ENCODE data around the gene TENM4. TPM values are rescaled to one million over a fixed set of nuclear protein-coding genes. Genes with fewer than 3 reads are reported as not detected.

Gene TENM4
- total RNA-seq, 4 donors from 2014 or later = 2.3 to 18.9 (median 4.5) TPM

DNA sequence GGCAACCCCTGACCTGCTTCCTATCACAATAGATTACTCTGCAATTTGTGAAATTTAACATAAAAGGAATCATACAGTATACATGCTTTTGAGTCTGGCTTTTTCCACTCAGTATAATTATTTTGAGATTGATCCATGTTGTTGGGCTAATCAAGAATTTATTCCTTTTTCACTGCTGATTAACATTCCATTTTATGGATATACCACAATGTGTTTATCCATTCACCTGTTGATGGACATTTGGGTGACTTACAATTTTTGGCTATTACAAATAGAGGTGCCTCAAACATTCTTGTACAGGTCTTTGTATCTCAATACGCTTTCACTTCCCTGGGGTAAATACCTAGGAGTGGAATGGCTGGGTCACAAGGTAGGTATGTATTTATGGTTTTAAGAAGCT, 24.9 kb downstream of the TENM4 start:
- DNase-seq (ENCODE audit: low spot score) (no peak), ATAC-seq (ENCODE audit: low FRiP score) (no peak)
- TF ChIP-seq, protein P1, sequence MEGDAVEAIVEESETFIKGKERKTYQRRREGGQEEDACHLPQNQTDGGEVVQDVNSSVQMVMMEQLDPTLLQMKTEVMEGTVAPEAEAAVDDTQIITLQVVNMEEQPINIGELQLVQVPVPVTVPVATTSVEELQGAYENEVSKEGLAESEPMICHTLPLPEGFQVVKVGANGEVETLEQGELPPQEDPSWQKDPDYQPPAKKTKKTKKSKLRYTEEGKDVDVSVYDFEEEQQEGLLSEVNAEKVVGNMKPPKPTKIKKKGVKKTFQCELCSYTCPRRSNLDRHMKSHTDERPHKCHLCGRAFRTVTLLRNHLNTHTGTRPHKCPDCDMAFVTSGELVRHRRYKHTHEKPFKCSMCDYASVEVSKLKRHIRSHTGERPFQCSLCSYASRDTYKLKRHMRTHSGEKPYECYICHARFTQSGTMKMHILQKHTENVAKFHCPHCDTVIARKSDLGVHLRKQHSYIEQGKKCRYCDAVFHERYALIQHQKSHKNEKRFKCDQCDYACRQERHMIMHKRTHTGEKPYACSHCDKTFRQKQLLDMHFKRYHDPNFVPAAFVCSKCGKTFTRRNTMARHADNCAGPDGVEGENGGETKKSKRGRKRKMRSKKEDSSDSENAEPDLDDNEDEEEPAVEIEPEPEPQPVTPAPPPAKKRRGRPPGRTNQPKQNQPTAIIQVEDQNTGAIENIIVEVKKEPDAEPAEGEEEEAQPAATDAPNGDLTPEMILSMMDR (IDR thresholded peaks at IDR 0.05) = no peak

DNA sequence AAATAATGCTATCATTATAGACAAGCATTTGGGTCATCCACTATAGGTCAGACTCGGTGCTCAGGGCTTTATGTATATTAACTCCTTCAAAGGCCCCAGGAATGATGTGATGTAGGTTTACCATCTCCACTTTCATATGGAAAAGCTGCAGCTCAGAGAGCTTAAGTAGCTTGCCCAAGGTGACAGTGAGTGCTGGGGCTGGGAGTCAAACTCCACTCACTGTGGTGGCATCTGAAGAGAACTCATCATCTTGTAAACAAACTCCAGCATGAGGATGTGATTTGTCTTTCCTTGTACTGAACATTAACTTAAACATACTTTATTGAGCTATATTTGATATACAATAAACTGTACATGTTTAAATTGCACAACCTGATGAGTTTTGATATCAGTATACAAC, 25.4 kb downstream of the TENM4 start:
- DNase-seq (ENCODE audit: low spot score) (no peak), ATAC-seq (ENCODE audit: low FRiP score) (no peak)
- TF ChIP-seq, protein P1 (IDR thresholded peaks at IDR 0.05) = no peak

DNA sequence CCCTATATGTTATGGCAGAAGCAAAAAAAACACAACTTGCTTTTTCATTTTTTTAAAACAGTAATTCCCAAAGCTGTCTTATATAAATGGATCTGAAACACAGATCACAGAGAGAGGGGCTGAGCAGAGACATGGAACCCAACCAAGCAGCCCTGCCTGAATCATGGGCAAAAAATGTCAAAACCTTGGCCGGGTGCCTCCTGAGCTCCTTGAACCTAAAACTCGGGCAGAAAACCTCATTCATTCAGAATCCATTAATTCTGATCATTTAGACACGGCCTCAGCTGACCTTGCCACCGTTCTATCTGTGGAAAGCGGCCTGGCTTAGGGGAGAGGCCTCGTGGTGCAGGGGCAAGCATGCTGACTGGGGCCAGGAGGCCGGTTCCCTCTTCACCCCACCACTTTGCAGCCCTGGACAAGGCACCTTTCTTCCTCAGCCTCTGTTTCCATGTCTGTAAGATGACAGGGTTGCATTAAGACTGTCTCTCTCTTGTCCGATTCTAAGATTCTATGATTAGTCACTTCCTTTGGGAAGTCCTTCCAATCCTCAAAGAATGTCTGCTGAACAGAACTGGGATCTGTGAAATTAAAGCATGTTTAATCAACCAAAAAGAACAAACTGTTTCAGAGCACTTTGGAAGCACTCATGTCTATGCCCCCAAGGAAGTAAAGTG, 26.0 kb downstream of the TENM4 start:
- ATAC-seq (ENCODE audit: low FRiP score) (peak; percentile 58), DNase-seq (ENCODE audit: low spot score) (no peak)
- TF ChIP-seq, protein P1 (IDR thresholded peaks at IDR 0.05) = no peak

DNA sequence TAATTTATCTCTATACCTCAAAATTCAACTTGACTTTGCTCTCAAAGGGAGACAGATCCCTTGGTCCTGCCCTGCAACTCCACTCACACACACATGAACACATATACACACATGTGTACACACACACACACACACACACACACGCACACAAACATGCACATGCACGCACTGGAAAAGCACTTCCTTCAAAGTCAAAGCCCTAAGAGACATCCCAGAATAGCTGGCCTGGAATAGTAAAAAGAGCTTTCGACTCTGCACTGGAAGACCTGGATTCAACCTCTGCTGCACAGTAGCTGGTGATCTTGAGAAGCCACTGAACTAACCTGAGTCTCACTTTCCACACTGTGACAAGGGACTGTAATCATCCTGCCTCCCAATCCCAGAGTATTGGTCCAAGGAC, 26.8 kb downstream of the TENM4 start:
- no peak for DNase-seq (ENCODE audit: low spot score)
- TF ChIP-seq, protein P1 (IDR thresholded peaks at IDR 0.05) = no peak
- ATAC-seq (ENCODE audit: low FRiP score) = no peak

DNA sequence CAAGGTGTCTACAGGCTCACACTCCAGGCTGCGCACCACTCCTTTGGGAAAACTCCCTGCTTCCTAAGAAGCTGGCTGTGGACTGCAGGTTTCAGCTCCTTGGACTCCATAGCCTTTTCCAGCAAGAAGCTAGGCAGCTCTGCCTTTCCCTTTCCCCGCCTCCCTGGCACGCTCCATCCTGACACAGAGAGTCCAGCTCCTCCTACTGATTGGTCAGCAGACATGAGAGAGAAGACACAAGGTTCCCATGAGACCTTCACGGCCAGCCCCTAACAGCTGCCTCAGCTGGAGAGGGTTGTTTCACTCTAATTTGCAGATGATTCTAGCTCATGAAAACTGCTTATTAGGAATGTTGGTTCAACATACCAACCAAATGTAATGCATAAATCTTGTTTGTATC, 27.6 kb downstream of the TENM4 start:
- ATAC-seq (ENCODE audit: low FRiP score) = peak; percentile 95
- DNase-seq (ENCODE audit: low spot score) = peak; percentile 51
- TF ChIP-seq, protein P1 (IDR thresholded peaks at IDR 0.05) = no peak

DNA sequence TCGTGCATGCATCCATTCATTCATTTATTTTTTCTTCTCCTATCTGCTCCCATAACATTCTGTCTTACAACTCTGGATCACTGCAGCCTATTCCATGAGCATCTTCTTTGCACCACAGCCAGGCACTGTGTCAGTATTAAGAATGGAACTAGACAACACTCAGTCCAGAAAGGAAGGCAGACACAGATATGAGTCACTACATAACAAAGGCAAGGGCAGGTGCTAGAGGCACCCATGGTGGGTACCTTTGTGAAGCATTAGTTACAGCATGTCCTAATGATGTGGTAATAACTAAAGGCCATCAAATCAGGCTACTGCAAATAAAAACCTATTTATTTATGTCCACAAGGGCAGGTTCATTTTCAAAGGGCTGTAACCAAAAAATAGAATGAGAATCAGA, 28.1 kb downstream of the TENM4 start:
- DNase-seq (ENCODE audit: low spot score) (no peak), ATAC-seq (ENCODE audit: low FRiP score) (no peak)
- TF ChIP-seq, protein P1 (IDR thresholded peaks at IDR 0.05) = no peak

DNA sequence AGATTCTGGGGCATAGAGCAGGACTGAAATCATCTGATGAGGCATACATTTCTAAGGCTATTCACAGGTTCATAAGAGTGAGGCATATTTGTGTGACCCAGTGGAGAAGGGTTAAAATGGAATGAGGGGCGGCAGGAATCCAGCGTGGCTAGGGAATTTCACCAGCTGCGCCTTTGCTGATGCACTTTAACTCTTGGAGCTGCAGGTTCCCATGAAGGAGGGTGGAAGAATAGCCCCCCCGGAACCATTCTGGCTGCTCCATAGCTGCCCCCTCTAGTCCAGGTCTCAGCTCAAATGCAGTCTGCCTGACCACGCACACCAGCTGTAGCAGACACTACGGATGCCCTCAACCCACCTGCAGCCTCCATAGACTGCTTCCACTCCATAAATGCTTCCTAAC, 31.5 kb downstream of the TENM4 start:
- ATAC-seq (ENCODE audit: low FRiP score) (no peak), DNase-seq (ENCODE audit: low spot score) (no peak)

More for the DNA sequence above, 31.5 kb downstream of the TENM4 start:
- TF ChIP-seq, protein P1 (IDR thresholded peaks at IDR 0.05) = no peak

All from omental fat pad (tissue), 4 donors.